HEK293 (cell line): ENCODE data around the gene SFSWAP.

Experiments used
- KLF1 ChIP-seq: fragments of 450-650 bp; formaldehyde crosslinking; IDR thresholded peaks from 2 replicates; pipeline ENCODE4 v1.5.1; 2016; ENCODE audit warnings: missing biosample characterization, missing genetic modification characterization
- KLF16 ChIP-seq: fragments of 450-650 bp; formaldehyde crosslinking; IDR thresholded peaks from 2 replicates; pipeline ENCODE4 v1.5.1; 2017; ENCODE audit warnings: missing biosample characterization, missing genetic modification characterization
- OSR2 ChIP-seq: fragments of 450-650 bp; formaldehyde crosslinking; IDR thresholded peaks from 2 replicates; pipeline ENCODE4 v1.5.1; 2016; ENCODE audit warnings: missing biosample characterization, missing genetic modification characterization
- PATZ1 ChIP-seq: fragments of 450-650 bp; formaldehyde crosslinking; IDR thresholded peaks from 2 replicates; pipeline ENCODE4 v1.5.1; 2016; ENCODE audit warnings: missing biosample characterization, missing genetic modification characterization
- PBX3 ChIP-seq: sonication (generic); formaldehyde crosslinking; IDR thresholded peaks from 2 replicates; pipeline ENCODE4 v1.8.1; 2022; ENCODE audit warnings: mild to moderate bottlenecking, moderate library complexity, missing genetic modification reagents
- PRDM4 ChIP-seq: fragments of 450-650 bp; formaldehyde crosslinking; IDR thresholded peaks from 2 replicates; pipeline ENCODE4 v1.5.1; 2017; ENCODE audit warnings: missing biosample characterization, missing genetic modification characterization
- SETDB1 ChIP-seq: IDR thresholded peaks from one replicate; pipeline ENCODE4 v1.6.1; 2017; ENCODE audit warnings: mild to moderate bottlenecking, low read length, moderate library complexity, mixed read lengths; ENCODE audit not compliant: insufficient read length
- ZBTB21 ChIP-seq: fragments of 450-650 bp; formaldehyde crosslinking; IDR thresholded peaks from 2 replicates; pipeline ENCODE4 v1.5.1; 2017; ENCODE audit warnings: missing biosample characterization, missing genetic modification characterization
- ZBTB6 ChIP-seq: fragments of 450-650 bp; formaldehyde crosslinking; IDR thresholded peaks from 2 replicates; pipeline ENCODE4 v1.5.1; 2017; ENCODE audit warnings: missing biosample characterization, missing genetic modification characterization
- ZNF112 ChIP-seq: fragments of 450-650 bp; formaldehyde crosslinking; IDR thresholded peaks from 2 replicates; pipeline ENCODE4 v1.5.0; 2017; ENCODE audit warnings: missing biosample characterization, missing genetic modification characterization
- ZNF148 ChIP-seq: fragments of 450-650 bp; formaldehyde crosslinking; IDR thresholded peaks from 2 replicates; pipeline ENCODE4 v1.5.0; 2017; ENCODE audit warnings: missing biosample characterization, missing genetic modification characterization, borderline replicate concordance
- ZNF157 ChIP-seq: fragments of 450-650 bp; formaldehyde crosslinking; IDR thresholded peaks from 2 replicates; pipeline ENCODE4 v1.5.1; 2016; ENCODE audit warnings: missing biosample characterization, missing genetic modification characterization
- ZNF175 ChIP-seq: fragments of 450-650 bp; formaldehyde crosslinking; IDR thresholded peaks from 2 replicates; pipeline ENCODE4 v1.5.1; 2016; ENCODE audit warnings: missing biosample characterization, missing genetic modification characterization
- ZNF280D ChIP-seq: fragments of 450-650 bp; formaldehyde crosslinking; IDR thresholded peaks from 2 replicates; pipeline ENCODE4 v1.5.1; 2016; ENCODE audit warnings: missing biosample characterization, missing genetic modification characterization
- ZNF324 ChIP-seq: fragments of 450-650 bp; formaldehyde crosslinking; IDR thresholded peaks from 2 replicates; pipeline ENCODE4 v1.5.1; 2016; ENCODE audit warnings: missing biosample characterization, missing genetic modification characterization
- ZNF335 ChIP-seq: fragments of 450-650 bp; formaldehyde crosslinking; conservative IDR thresholded peaks from 2 replicates; pipeline ENCODE4 v1.5.1; 2016; ENCODE audit warnings: missing biosample characterization, missing genetic modification characterization
- ZNF433 ChIP-seq: fragments of 450-650 bp; formaldehyde crosslinking; IDR thresholded peaks from 2 replicates; pipeline ENCODE4 v1.5.1; 2016; ENCODE audit warnings: missing biosample characterization, missing genetic modification characterization, low read depth
- ZNF488 ChIP-seq: fragments of 450-650 bp; formaldehyde crosslinking; IDR thresholded peaks from 2 replicates; pipeline ENCODE4 v1.5.1; 2016; ENCODE audit warnings: missing biosample characterization, missing genetic modification characterization
- ZNF558 ChIP-seq: fragments of 450-650 bp; formaldehyde crosslinking; IDR thresholded peaks from 2 replicates; pipeline ENCODE4 v1.5.1; 2016; ENCODE audit warnings: missing biosample characterization, missing genetic modification characterization
- ZNF610 ChIP-seq: fragments of 450-650 bp; formaldehyde crosslinking; IDR thresholded peaks from 2 replicates; pipeline ENCODE4 v1.5.1; 2016; ENCODE audit warnings: missing biosample characterization, missing genetic modification characterization, borderline replicate concordance
- ZNF621 ChIP-seq: fragments of 450-650 bp; formaldehyde crosslinking; IDR thresholded peaks from 2 replicates; pipeline ENCODE4 v1.5.1; 2017; ENCODE audit warnings: missing biosample characterization, missing genetic modification characterization
- ZNF629 ChIP-seq: fragments of 450-650 bp; formaldehyde crosslinking; IDR thresholded peaks from 2 replicates; pipeline ENCODE4 v1.5.1; 2017; ENCODE audit warnings: missing biosample characterization, missing genetic modification characterization
- ZNF76 ChIP-seq: fragments of 450-650 bp; formaldehyde crosslinking; IDR thresholded peaks from 2 replicates; pipeline ENCODE4; 2016; ENCODE audit warnings: low read depth, missing biosample characterization, missing genetic modification characterization, borderline replicate concordance
- ZNF792 ChIP-seq: fragments of 450-650 bp; formaldehyde crosslinking; IDR thresholded peaks from 2 replicates; pipeline ENCODE4 v1.5.1; 2016; ENCODE audit warnings: missing biosample characterization, missing genetic modification characterization
- ZSCAN30 ChIP-seq: fragments of 450-650 bp; IDR thresholded peaks from 2 replicates; pipeline ENCODE4 v1.5.1; 2018; ENCODE audit warnings: missing biosample characterization, mild to moderate bottlenecking, missing genetic modification characterization, moderate library complexity

SFSWAP gene

GRCh38 chr12:131830335-131830913 lies 119.5 kb downstream of the SFSWAP start (continued):
- TF ChIP-seq ZNF610 (tag by site-specific recombination): no peak
- TF ChIP-seq SETDB1: no peak
- TF ChIP-seq ZNF76: 0 out of 2 replicates have a peak, but pooled peaks have one; percentile 17
- TF ChIP-seq ZNF558 (tag by site-specific recombination): no peak
- TF ChIP-seq ZNF433 (tag by site-specific recombination): no peak
- TF ChIP-seq PRDM4: no peak
- peak; percentile 81 for TF ChIP-seq PATZ1
- TF ChIP-seq ZNF148 (tag by site-specific recombination): no peak
- TF ChIP-seq OSR2: peak; percentile 7; the same call in 1 of the 2 replicates
- TF ChIP-seq ZNF280D (tag by site-specific recombination): no peak
- TF ChIP-seq KLF16 (tag by site-specific recombination): peak; percentile 56; the same call in 1 of the 2 replicates
- no peak for TF ChIP-seq ZNF175 (tag by site-specific recombination)
- TF ChIP-seq ZNF629 (tag by site-specific recombination): no peak
- TF ChIP-seq ZNF792 (tag by site-specific recombination): no peak
- no peak for TF ChIP-seq PBX3 (CRISPR knock-in tag)
- peak; percentile 26; the same call in 1 of the 2 replicates for TF ChIP-seq KLF1 (tag by site-specific recombination)
- peak; percentile 86 for TF ChIP-seq ZNF335 (tag by site-specific recombination)
- TF ChIP-seq ZBTB6 (tag by site-specific recombination): no peak
- TF ChIP-seq ZSCAN30 (tag by site-specific recombination): 0 out of 2 replicates have a peak, but pooled peaks have one; percentile 44
- no peak for TF ChIP-seq ZBTB21 (tag by site-specific recombination)
- no peak for TF ChIP-seq ZNF157
- no peak for TF ChIP-seq ZNF488 (tag by site-specific recombination)
- TF ChIP-seq ZNF621 (tag by site-specific recombination): no peak
- no peak for TF ChIP-seq ZNF324 (tag by site-specific recombination)
- no peak for TF ChIP-seq ZNF112 (tag by site-specific recombination)
